Heart right ventricle (tissue), 16 donors: ENCODE results near the gene BRPF1. TPM values are rescaled to one million over a fixed set of nuclear protein-coding genes. Genes with fewer than 3 reads are reported as not detected.
A peak's percentile ranks its signal among the peaks of the same experiment; 100 is the strongest.

ENCODE experiments used
- ATAC-seq, 8 donors: fragments of 200-7000 bp; cut with Tn5 transposase; one replicate each; pipeline ENCODE4 v1.9.1; 2020; ENCODE audit warnings: mild to moderate bottlenecking in 8 of 8, moderate library complexity in 8 of 8, moderate number of reproducible peaks in 1 of 8
- DNase-seq, 2 donors: peaks; one replicate each; pipeline ENCODE4 v3.0.0-alpha.2; 2020
- H3K27ac ChIP-seq, 10 donors: fragments of 200-600 bp; sonication (generic) in 2 of 10; one replicate each; pipeline versions ENCODE4 v1.5.0 to v1.8.0; 2020 to 2022; ENCODE audit warnings: mild to moderate bottlenecking in 3 of 10
- H3K27me3 ChIP-seq, 7 donors: fragments of 200-600 bp; one replicate each; pipeline ENCODE4 v1.8.0; 2021 to 2022; ENCODE audit warnings: mild to moderate bottlenecking in 2 of 7
- H3K36me3 ChIP-seq, 9 donors: fragments of 200-600 bp; sonication (generic) in 1 of 9; one replicate each; pipeline versions ENCODE4 v1.5.0 to v1.8.0; 2020 to 2022; ENCODE audit warnings: mild to moderate bottlenecking in 2 of 9
- H3K4me1 ChIP-seq, 9 donors: fragments of 200-600 bp; sonication (generic) in 1 of 9; one replicate each; pipeline versions ENCODE4 v1.5.0 to v1.8.0; 2020 to 2022; ENCODE audit warnings: mild to moderate bottlenecking in 4 of 9
- H3K4me3 ChIP-seq, 10 donors: fragments of 200-600 bp; sonication (generic) in 2 of 10; one replicate each; pipeline versions ENCODE4 v1.5.0 to v1.8.0; 2020 to 2022; ENCODE audit warnings: mild to moderate bottlenecking in 7 of 10, moderate library complexity in 2 of 10
- H3K9me3 ChIP-seq, 11 donors: fragments of 200-600 bp in 10 of 11; sonication (generic) in 2 of 11; one replicate each; pipeline versions ENCODE4 v1.5.0 to v1.8.0; 2013 to 2022; ENCODE audit warnings: mild to moderate bottlenecking in 2 of 11, control low read depth in 1 of 11, moderate library complexity in 1 of 11
- WGBS, 2 donors: extraction: QIAGEN DNeasy Blood & Tissue Kit; methylation state at CpG; one replicate each; pipeline ENCODE4 v1.1.7; 2013; ENCODE audit warnings: inconsistent platforms in 1 of 2; 5-methylcytosine and 5-hydroxymethylcytosine counted together
- intact Hi-C, 10 donors: fragments of 100-400 bp; cut with DNase I; formaldehyde crosslinking; loops; one replicate each; pipeline versions ENCODE4 v1.11.1 to v1.14.2; 2022
- polyA plus RNA-seq, 2 donors: library from polyadenylated mRNA; stranded (reverse); fragments of 200-250 nt; gene quantifications; one replicate each; pipeline ENCODE4 v1.2.3, GENCODE V29; 2013
- total RNA-seq, 10 donors: library from RNA; stranded (reverse); fragmentation: NEBNext Ultra II Directional in 3 of 10; extraction: Animal tissue kit (Norgen Biotek cat#: 25700) in 3 of 10; gene quantifications; one replicate each; pipeline versions ENCODE4 v1.2.1 to v1.2.4, GENCODE V29; 2021 to 2023
- TF ChIP-seq, protein P1 (sequence below), 9 donors: fragments of 200-600 bp; sonication (generic) in 2 of 9; IDR thresholded peaks; one replicate each; pipeline versions ENCODE4 v1.5.0 to v1.8.0; 2021 to 2022; ENCODE audit warnings: antibody characterized with exemption in 9 of 9, mild to moderate bottlenecking in 5 of 9, moderate library complexity in 1 of 9
- donor health status: Arrhythmogenic right ventricular cardiomyopathy.
- donor health status: ischemic (EF 13 %, LVEDD 7.1; RV severe dilation, severe dysfunction).
- donor health status: healthy with polysubstance abuse.
- donor health status: DM: no; HTN: yes; CAD: no.
- donor health status: DM: no; HTN: no; CAD: no.
- donor health status: ischemic (EF 25% LVEDD 6.9; RV normal size, moderate dysfunction).
- donor health status: ischemic (EF 25% LVEDD 5.7; RV mildly dilated, moderate dysfunction).
- donor health status: healthy.
- donor health status: DM: yes; HTN: yes; CAD: no.
- donor health status: Ischemic cardiomyopathy.
- donor health status: ischemic (EF 35%, LVEDD 5.7; RV mildly dilated, moderate dysfunction).
- donor health status: nonischemic (EF 11% LVEDD 7.7; RV severe dilation, severe dysfunction).
- donor health status: DM: yes; HTN: yes; CAD: no.
- donor health status: PGD.
- donor health status: ischemic (EF 29% LVEDD 5.4; RV normal size, mild dysfunction).
- donor health status: nonischemic (EF 23%, LVEDD 6.1; RV moderate dilation, normal function).

The BRPF1 gene
- total and polyA plus RNA-seq, 12 donors, result 7.3 to 15.1 (median 8.7) TPM

DNA sequence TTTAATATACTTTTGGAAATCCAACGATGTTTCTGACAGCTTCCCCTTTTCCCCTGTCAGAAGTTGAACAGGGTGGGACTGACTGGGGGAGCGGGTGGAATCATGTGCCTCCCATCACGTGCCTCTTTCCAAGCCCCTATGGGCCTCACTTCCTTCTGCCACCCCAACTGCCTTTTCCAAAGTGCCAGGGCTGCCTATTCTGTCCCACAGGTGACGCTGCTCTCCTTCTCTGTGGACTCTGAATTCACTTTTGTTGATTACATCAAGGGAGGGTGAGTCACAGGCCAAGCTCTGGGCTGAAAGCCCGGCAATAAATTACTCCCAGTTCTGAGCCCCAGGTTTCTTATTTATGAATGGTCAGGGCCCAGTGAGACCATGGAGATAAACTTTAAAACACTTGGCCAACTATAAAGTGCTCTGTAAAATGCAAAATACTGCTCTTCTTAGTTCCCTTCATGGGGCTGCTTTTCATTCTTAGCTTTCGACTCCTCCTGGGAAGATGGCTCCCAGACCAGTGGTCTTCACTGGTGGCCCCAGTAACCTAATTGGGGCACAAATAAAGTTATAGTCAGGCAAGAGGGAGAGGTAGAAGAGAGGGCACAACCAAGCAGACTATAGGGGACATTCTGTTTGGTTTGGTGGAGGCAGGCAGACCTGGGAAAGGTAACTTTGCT is 15.6 kb upstream of the BRPF1 start:
- WGBS, 2 donors, result 47 to 50% methylated on average over 6 of the region's 6 CpGs
- TF ChIP-seq, protein P1, sequence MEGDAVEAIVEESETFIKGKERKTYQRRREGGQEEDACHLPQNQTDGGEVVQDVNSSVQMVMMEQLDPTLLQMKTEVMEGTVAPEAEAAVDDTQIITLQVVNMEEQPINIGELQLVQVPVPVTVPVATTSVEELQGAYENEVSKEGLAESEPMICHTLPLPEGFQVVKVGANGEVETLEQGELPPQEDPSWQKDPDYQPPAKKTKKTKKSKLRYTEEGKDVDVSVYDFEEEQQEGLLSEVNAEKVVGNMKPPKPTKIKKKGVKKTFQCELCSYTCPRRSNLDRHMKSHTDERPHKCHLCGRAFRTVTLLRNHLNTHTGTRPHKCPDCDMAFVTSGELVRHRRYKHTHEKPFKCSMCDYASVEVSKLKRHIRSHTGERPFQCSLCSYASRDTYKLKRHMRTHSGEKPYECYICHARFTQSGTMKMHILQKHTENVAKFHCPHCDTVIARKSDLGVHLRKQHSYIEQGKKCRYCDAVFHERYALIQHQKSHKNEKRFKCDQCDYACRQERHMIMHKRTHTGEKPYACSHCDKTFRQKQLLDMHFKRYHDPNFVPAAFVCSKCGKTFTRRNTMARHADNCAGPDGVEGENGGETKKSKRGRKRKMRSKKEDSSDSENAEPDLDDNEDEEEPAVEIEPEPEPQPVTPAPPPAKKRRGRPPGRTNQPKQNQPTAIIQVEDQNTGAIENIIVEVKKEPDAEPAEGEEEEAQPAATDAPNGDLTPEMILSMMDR (IDR thresholded peaks at IDR 0.05), result peak; percentile 14 to 76 (median 57)
- Histone ChIP-seq H3K36me3 (no peaks in the 10 kb centered on the region), H3K27ac (peak overlapping the region in 2 of 10 donors; percentile 18 to 55), H3K4me3 (no peak overlapping the region), H3K9me3 (no peaks in the 10 kb centered on the region), H3K27me3 (no peaks in the 10 kb centered on the region), H3K4me1 (peaks cover 0 to 19% (median 0%) of the 10 kb centered on the region in 9 donors)
- DNase-seq (peak; percentile 46 to 70), ATAC-seq (peak; percentile 90 to 96 (median 92))
- intact Hi-C loops, result loop anchor here in 1 of 10 donors (10.0 kb wide), 1 partner anchor 509 kb away; no protein-coding TSS in a partner anchor

DNA sequence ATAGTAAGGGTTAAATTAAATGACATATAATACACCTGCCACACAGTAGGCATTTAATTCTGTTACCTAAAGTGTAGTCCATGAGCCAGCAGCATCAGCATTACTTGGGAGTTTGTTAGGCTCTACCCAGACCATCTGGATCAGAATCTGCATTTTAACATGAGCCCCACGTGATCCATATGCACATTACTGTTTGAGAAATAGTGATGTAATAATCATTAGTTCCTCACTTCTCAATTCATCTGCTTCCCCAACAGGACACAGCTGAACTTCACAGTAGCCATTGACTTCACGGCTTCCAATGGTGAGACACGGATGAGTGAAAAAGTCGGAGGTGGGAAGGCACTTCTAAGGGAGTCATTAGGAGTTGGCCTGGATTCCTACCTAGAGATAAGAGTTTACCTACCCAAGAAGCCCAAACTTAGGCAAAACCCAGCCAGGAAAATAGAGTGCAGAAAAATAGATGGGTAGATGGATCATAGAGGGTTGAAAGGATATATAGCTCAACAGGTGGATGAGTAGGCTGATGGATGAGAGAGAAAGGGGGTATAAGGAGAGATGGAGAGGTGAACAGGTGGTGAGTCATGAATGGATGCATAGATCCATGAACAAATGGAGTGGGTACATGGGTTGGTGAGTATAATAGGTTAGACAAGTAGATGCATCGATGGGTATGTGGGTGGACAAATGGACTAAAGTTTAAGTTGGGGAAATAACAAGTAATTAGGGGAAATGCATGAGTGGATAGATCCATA is 14.6 kb upstream of the BRPF1 start:
- H3K27ac ChIP-seq, result no peak overlapping the region

DNA sequence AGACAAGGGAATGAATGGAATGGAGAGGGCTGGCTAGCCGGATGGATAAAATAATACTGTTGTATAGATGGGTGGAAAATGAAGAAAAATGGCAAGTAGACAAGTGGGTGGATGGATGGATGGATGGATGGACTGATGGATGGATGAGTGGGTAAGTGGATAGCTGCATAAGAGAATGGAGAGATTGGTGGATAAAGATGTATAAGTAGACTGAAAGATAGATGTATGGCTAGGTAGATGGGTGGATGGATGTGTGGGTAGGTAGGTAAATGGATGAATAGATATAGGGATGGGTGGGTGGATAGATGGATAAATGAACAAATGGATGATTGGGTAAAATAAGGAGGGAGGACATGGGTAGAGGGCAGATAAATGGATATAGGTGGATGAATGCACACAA is 14.0 kb upstream of the BRPF1 start:
- WGBS, 2 donors, result 83 to 89% methylated on average over 1 of the region's 1 CpG
- ATAC-seq (no peak), DNase-seq (no peak)
- Histone ChIP-seq H3K4me1 (peaks cover 0 to 19% (median 0%) of the 10 kb centered on the region in 9 donors), H3K27ac (no peak overlapping the region), H3K9me3 (no peaks in the 10 kb centered on the region), H3K36me3 (no peaks in the 10 kb centered on the region), H3K4me3 (no peak overlapping the region), H3K27me3 (no peaks in the 10 kb centered on the region)
- TF ChIP-seq, protein P1 (IDR thresholded peaks at IDR 0.05), result no peak
- intact Hi-C loops, result loop anchor here in 1 of 10 donors (10.0 kb wide), 1 partner anchor 507 kb away; no protein-coding TSS in a partner anchor

More for the DNA sequence above, 14.6 kb upstream of the BRPF1 start:
- Histone ChIP-seq H3K4me3 (no peak overlapping the region), H3K36me3 (no peaks in the 10 kb centered on the region), H3K27me3 (no peaks in the 10 kb centered on the region), H3K4me1 (peaks cover 0 to 19% (median 0%) of the 10 kb centered on the region in 9 donors), H3K9me3 (no peaks in the 10 kb centered on the region)
- intact Hi-C loops, result loop anchor here in 1 of 10 donors (10.0 kb wide), 1 partner anchor 508 kb away; no protein-coding TSS in a partner anchor
- DNase-seq (no peak), ATAC-seq (no peak)
- TF ChIP-seq, protein P1 (IDR thresholded peaks at IDR 0.05), result no peak
- 77 to 81% methylated on average over 5 of the region's 5 CpGs for WGBS, 2 donors

DNA sequence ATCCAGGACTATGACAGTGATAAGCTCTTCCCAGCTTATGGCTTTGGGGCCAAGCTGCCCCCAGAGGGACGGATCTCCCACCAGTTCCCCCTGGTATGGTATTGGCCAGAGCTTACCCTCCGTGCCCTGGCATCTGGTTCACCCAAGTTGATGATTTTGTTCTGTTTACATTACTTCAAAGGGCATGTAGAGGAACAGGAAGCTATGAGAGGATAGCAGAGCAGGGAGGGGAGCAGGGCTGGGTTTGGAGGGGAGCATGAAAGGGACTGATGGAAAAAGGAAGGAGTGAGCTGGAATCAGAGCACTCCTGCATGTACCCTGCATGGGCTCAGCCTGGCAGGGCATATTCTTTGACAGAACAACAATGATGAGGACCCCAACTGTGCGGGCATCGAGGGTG is 13.4 kb upstream of the BRPF1 start:
- DNase-seq, result no peak
- no peak for ATAC-seq
- Histone ChIP-seq H3K36me3 (no peaks in the 10 kb centered on the region), H3K27me3 (no peaks in the 10 kb centered on the region), H3K4me3 (no peak overlapping the region), H3K27ac (no peak overlapping the region), H3K9me3 (no peaks in the 10 kb centered on the region), H3K4me1 (peaks cover 0 to 19% (median 0%) of the 10 kb centered on the region in 9 donors)
- intact Hi-C loops, result loop anchor here in 1 of 10 donors (10.0 kb wide), 1 partner anchor 507 kb away; no protein-coding TSS in a partner anchor
- 72 to 75% methylated on average over 4 of the region's 4 CpGs for WGBS, 2 donors
- TF ChIP-seq, protein P1 (IDR thresholded peaks at IDR 0.05), result no peak
